PC-3 (cell line): ENCODE results near the gene CUZD1. TPM values are rescaled to one million over a fixed set of nuclear protein-coding genes. Genes with fewer than 3 reads are reported as not detected.

Experiments used
- ATAC-seq: fragments of 200-7000 bp; cut with Tn5 transposase; 2 replicates; pipeline ENCODE4 v1.9.1; 2020; ENCODE audit warnings: mild to moderate bottlenecking, moderate library complexity
- BruUV-seq: library from RNA; stranded (reverse); fragments of 400-500 nt; replicated peaks from 2 replicates; lab custom pipeline; 2021; lab: Mats Ljungman, UMichigan
- CTCF ChIA-PET: fragments of 300-600 bp; sonication (Branson Sonifier 250); formaldehyde crosslinking; loops from one replicate; lab custom pipeline; 2022; ENCODE audit warnings: antibody characterized with exemption; lab: Charles Lee
- POLR2A ChIA-PET: fragments of 300-600 bp; sonication (Branson Sonifier 250); formaldehyde crosslinking; loops from one replicate; lab custom pipeline; 2022; ENCODE audit warnings: antibody characterized with exemption; ENCODE audit not compliant: unreplicated experiment; lab: Charles Lee
- DNase-seq: peaks from one replicate; pipeline ENCODE4 v3.0.0-alpha.2; 2015
- H2AFZ ChIP-seq: fragments of 300-600 bp; sonication (generic); 2 replicates; pipeline ENCODE4 v1.6.0; 2016; ENCODE audit warnings: antibody characterized with exemption, low read length
- H3F3A ChIP-seq: fragments of 300-600 bp; sonication (generic); one replicate; pipeline ENCODE4 v1.6.0; 2017; ENCODE audit warnings: antibody characterized with exemption, low read length, control low read depth, mild to moderate bottlenecking; ENCODE audit not compliant: unreplicated experiment
- H3K27ac ChIP-seq: fragments of 300-600 bp; sonication (generic); 2 replicates; pipeline ENCODE4 v1.5.1; 2016; ENCODE audit warnings: mild to moderate bottlenecking, low read length
- H3K27me3 ChIP-seq: fragments of 300-600 bp; sonication (generic); 2 replicates; pipeline ENCODE4 v1.6.1; 2016; ENCODE audit warnings: low read length, mixed read lengths
- H3K36me3 ChIP-seq: fragments of 300-600 bp; sonication (generic); 2 replicates; pipeline ENCODE4 v1.6.1; 2016; ENCODE audit warnings: low read depth, mixed run types, low read length, mixed read lengths
- H3K4me1 ChIP-seq: fragments of 300-600 bp; sonication (generic); 2 replicates; pipeline ENCODE4 v1.5.1; 2016; ENCODE audit warnings: low read length; ENCODE audit not compliant: insufficient read depth
- H3K4me2 ChIP-seq: fragments of 300-600 bp; sonication (generic); 2 replicates; pipeline ENCODE4 v1.6.0; 2016; ENCODE audit warnings: low read length
- H3K4me3 ChIP-seq: fragments of 300-600 bp; sonication (generic); 2 replicates; pipeline ENCODE4 v1.5.1; 2016; ENCODE audit warnings: mild to moderate bottlenecking, low read length, mixed read lengths
- H3K79me2 ChIP-seq: fragments of 300-600 bp; sonication (generic); 2 replicates; pipeline ENCODE4 v1.6.1; 2017; ENCODE audit warnings: low read length, mixed read lengths
- H3K9ac ChIP-seq: fragments of 300-600 bp; sonication (generic); 2 replicates; pipeline ENCODE4 v1.6.0; 2016; ENCODE audit warnings: mild to moderate bottlenecking, low read length
- H3K9me2 ChIP-seq: fragments of 300-600 bp; sonication (generic); replicated peaks from 2 replicates; pipeline ENCODE4 v1.6.1; 2016; ENCODE audit warnings: mixed run types, low read length, mixed read lengths
- H3K9me3 ChIP-seq: fragments of 300-600 bp; sonication (generic); 2 replicates; pipeline ENCODE4 v1.6.1; 2016; ENCODE audit warnings: low read length, mixed read lengths
- H4K20me1 ChIP-seq: fragments of 300-600 bp; sonication (generic); 2 replicates; pipeline ENCODE4 v1.6.1; 2016; ENCODE audit warnings: low read length, mixed read lengths
- CTCF ChIP-seq: fragments of 300-600 bp; sonication (generic); conservative IDR thresholded peaks from 2 replicates; pipeline ENCODE4 v1.5.1; 2017; ENCODE audit warnings: antibody characterized with exemption, low read depth, mild to moderate bottlenecking, low read length
- EZH2 ChIP-seq: fragments of 300-600 bp; sonication (generic); IDR thresholded peaks from one replicate; pipeline ENCODE4 v1.6.1; 2017; ENCODE audit warnings: antibody characterized with exemption, mild to moderate bottlenecking, low read length; ENCODE audit not compliant: unreplicated experiment
- EZH2phosphoT487 ChIP-seq: fragments of 300-600 bp; sonication (generic); IDR thresholded peaks from 2 replicates; pipeline ENCODE4 v1.6.1; 2018; ENCODE audit warnings: mild to moderate bottlenecking, antibody characterized with exemption, low read length, borderline replicate concordance
- intact Hi-C: fragments of 100-400 bp; cut with micrococcal nuclease; formaldehyde crosslinking; loops from 2 replicates; pipeline ENCODE4 v1.9.0; 2023
- total RNA-seq: library from RNA; depleted of rRNA; stranded (reverse); fragments of >200 nt; gene quantifications from 2 replicates; pipeline ENCODE4 v1.2.3, GENCODE V29; 2014; rRNA removed

CUZD1 gene
- total RNA-seq, 1 experiment from 2014 or later: 0.36 TPM

- no peaks in the 10 kb centered on the region for H3K4me1 ChIP-seq
- H3K36me3 ChIP-seq: no peaks in the 10 kb centered on the region
- ATAC-seq (no peak), DNase-seq (no peak)
- H3K9ac ChIP-seq: no peak overlapping the region
- H3K9me2 ChIP-seq: no peaks in the 10 kb centered on the region
- no TSS peak for BruUV-seq
- H4K20me1 ChIP-seq: no peaks in the 10 kb centered on the region
- H3K9me3 ChIP-seq: no peaks in the 10 kb centered on the region
- no peaks in the 10 kb centered on the region for H3K79me2 ChIP-seq
- intact Hi-C loops: no loop called here
- no peak overlapping the region for H3K4me3 ChIP-seq
- H2AFZ ChIP-seq: no peak overlapping the region
- H3K27ac ChIP-seq: no peak overlapping the region
- ChIA-PET CTCF (no interaction called here), POLR2A (no interaction called here)
- H3K4me2 ChIP-seq: no peak overlapping the region
- no peaks in the 10 kb centered on the region for H3F3A ChIP-seq
- H3K27me3 ChIP-seq: no peaks in the 10 kb centered on the region; the same call in 1 of the 2 replicates
- TF ChIP-seq CTCF (no peak), EZH2 (no peak), EZH2phosphoT487 (no peak)
These were observed 62.7 kb downstream of the CUZD1 start for GRCh38 chr10:122782911-122783310.

Other genes with a start within 250 kb of the CUZD1 start
- gene C10orf120, start 146.0 kb downstream of the CUZD1 start, total RNA-seq: not detected in 2 replicates
- 5.2 and 12.4 TPM in 2 replicates for gene FAM24B, start 33.7 kb upstream of the CUZD1 start, total RNA-seq
- not detected in 2 replicates for gene FAM24A, start 64.8 kb upstream of the CUZD1 start, total RNA-seq
- 4.5 and 6.2 TPM in 2 replicates for gene C10orf88, start 108.4 kb upstream of the CUZD1 start, total RNA-seq
- 2.3 and 2.6 TPM in 2 replicates for gene PSTK, start 134.5 kb upstream of the CUZD1 start, total RNA-seq
- gene IKZF5, start 162.9 kb upstream of the CUZD1 start, total RNA-seq: 1.6 TPM in 2 replicates
- gene ACADSB, start 163.1 kb upstream of the CUZD1 start, total RNA-seq: 2.8 and 3.2 TPM in 2 replicates